IPS-20b (cell line): ENCODE measurements around the gene FOXP1.

Source experiments
- H3K27ac ChIP-seq: one replicate; pipeline ENCODE4 v1.5.1; 2013; ENCODE audit warnings: low read length
- H3K27me3 ChIP-seq: 2 replicates; pipeline ENCODE4 v1.6.1; 2013; ENCODE audit warnings: mild to moderate bottlenecking, low read length, inconsistent platforms; ENCODE audit not compliant: insufficient read depth
- H3K36me3 ChIP-seq: 2 replicates; pipeline ENCODE4 v1.6.1; 2013; ENCODE audit warnings: low read depth, mild to moderate bottlenecking, inconsistent platforms, low read length, moderate library complexity; ENCODE audit not compliant: insufficient read depth
- H3K4me1 ChIP-seq: 2 replicates; pipeline ENCODE4 v1.6.1; 2013; ENCODE audit warnings: mild to moderate bottlenecking, control low read depth, inconsistent platforms, low read length, moderate library complexity; ENCODE audit not compliant: insufficient read depth
- H3K4me3 ChIP-seq: 2 replicates; pipeline ENCODE4 v1.5.1; 2013; ENCODE audit warnings: mild to moderate bottlenecking, low read length, inconsistent platforms
- H3K9ac ChIP-seq: 2 replicates; pipeline ENCODE4 v1.6.1; 2013; ENCODE audit warnings: low read depth, mild to moderate bottlenecking, inconsistent platforms, low read length, moderate library complexity
- H3K9me3 ChIP-seq: 2 replicates; pipeline ENCODE4 v1.6.1; 2013; ENCODE audit warnings: mild to moderate bottlenecking, low read depth, low read length, inconsistent platforms; ENCODE audit not compliant: insufficient read depth

FOXP1 gene

DNA sequence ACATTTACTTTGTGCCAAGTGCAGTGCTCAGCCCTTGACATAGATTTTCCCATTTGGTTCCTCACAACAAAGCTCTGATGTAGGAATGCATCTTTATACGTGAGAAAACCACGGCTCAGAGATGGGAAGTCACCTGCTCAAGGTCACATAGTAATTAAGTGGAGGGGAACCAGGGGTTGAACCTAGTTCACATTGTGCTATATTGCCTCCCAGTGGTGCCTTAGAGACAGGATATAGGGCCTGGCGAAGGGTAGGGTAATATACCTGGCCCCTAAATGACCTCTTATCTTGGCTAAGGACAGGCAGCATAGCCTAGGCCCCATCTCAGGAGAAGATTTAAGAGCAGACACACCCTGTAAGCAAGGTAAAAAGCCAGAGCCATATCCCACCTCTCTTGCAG, 71.5 kb downstream of the FOXP1 start:
- H3K4me1 ChIP-seq: peaks cover 14% of the 10 kb centered on the region; the same call in 1 of the 2 replicates

DNA sequence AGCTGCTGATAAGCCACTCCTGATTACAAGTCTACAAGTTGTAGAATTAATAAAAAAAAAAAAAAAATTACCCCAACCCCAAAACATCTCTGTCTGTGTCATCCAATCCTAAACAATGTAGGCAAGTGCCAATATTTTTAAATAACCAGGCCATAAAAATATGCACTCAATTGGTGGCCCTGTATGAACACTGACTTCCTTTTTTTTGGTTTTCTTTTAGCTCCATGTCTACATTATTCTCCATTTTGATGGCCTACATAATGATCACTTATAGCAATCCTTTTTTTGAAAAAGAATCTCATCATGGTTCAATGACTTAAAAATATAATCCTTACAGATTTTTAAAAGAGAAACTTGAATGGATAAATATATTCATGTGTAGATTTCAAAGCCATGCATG, 72.1 kb downstream of the FOXP1 start:
- Histone ChIP-seq H3K27ac (no peak overlapping the region), H3K9me3 (no peaks in the 10 kb centered on the region), H3K9ac (no peak overlapping the region), H3K27me3 (no peaks in the 10 kb centered on the region), H3K4me1 (peaks cover 20% of the 10 kb centered on the region; the same call in 1 of the 2 replicates), H3K4me3 (no peak overlapping the region), H3K36me3 (no peaks in the 10 kb centered on the region)

More for the DNA sequence above, 71.5 kb downstream of the FOXP1 start:
- Histone ChIP-seq H3K4me3 (no peak overlapping the region), H3K9me3 (no peaks in the 10 kb centered on the region), H3K27me3 (no peaks in the 10 kb centered on the region), H3K9ac (no peak overlapping the region), H3K36me3 (no peaks in the 10 kb centered on the region), H3K27ac (no peak overlapping the region)

DNA sequence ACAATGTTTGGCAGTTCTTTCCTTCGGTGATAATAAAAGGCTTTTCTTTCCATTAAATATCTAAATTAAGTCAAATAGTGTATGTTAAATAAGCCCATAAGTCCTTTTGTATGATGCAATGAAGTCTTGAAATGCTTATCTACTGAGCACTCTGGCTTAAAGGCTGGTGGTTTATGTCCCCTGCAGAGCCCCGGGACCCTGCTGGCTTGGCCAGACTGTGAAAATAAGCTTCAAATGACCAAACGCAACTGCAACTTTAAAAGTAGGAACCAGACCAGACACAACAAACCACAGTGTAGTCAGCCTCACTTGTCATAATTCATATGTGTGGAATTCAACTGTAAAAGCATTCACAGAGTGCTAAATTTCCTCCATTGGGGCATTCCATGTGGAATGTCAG, 72.5 kb downstream of the FOXP1 start:
- H3K9me3 ChIP-seq: no peaks in the 10 kb centered on the region
- H3K27me3 ChIP-seq: no peaks in the 10 kb centered on the region
- H3K4me3 ChIP-seq: no peak overlapping the region
- H3K9ac ChIP-seq: no peak overlapping the region
- H3K4me1 ChIP-seq: peaks cover 23% of the 10 kb centered on the region; the same call in 1 of the 2 replicates
- no peak overlapping the region for H3K27ac ChIP-seq
- H3K36me3 ChIP-seq: no peaks in the 10 kb centered on the region

DNA sequence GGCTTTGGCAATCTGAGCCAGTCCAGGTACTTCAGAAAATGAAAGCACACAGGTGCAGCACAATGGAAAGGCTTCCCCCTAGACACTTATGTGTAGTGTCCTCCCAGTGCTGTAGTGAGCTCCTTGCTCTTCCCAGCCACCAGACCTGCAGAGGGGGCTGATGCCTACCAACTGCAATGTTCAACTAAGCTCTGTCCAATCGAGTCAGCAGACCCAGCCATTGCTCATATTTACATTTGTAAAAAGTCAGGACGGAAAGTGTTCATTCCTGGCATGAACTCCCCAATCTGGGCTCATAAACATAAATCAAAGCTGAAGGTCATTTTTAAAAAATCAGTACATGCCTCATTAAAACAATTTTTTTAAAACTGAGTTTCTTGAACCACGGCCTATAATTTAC, 73.0 kb downstream of the FOXP1 start:
- no peaks in the 10 kb centered on the region for H3K27me3 ChIP-seq
- no peaks in the 10 kb centered on the region for H3K36me3 ChIP-seq
- H3K9me3 ChIP-seq: no peaks in the 10 kb centered on the region
- no peak overlapping the region for H3K4me3 ChIP-seq
- H3K27ac ChIP-seq: no peak overlapping the region
- H3K9ac ChIP-seq: no peak overlapping the region
- peaks cover 25% of the 10 kb centered on the region; the same call in 1 of the 2 replicates for H3K4me1 ChIP-seq

DNA sequence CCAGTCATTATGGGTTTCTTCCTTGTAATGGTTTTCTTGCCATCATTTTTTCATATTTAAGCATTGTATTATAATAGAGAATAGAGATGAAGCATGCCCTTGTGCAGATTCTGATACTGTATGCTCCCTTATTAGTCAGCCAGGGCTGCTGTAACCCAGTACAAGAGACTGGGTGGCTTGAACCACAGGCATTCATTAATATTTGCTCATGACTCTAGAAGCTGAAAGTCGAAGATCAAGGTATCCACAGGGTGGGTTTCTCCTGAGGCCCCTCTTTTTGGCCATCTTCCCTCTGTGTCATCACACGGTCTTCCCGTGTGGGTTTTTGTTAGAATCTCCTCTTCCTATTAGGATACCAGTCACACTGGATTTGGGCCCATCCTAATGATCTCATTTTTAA, 74.5 kb downstream of the FOXP1 start:
- Histone ChIP-seq H3K27ac (no peak overlapping the region), H3K4me1 (peaks cover 25% of the 10 kb centered on the region; the same call in 1 of the 2 replicates), H3K4me3 (no peak overlapping the region), H3K9ac (no peak overlapping the region), H3K9me3 (no peaks in the 10 kb centered on the region), H3K36me3 (no peaks in the 10 kb centered on the region), H3K27me3 (no peaks in the 10 kb centered on the region)

DNA sequence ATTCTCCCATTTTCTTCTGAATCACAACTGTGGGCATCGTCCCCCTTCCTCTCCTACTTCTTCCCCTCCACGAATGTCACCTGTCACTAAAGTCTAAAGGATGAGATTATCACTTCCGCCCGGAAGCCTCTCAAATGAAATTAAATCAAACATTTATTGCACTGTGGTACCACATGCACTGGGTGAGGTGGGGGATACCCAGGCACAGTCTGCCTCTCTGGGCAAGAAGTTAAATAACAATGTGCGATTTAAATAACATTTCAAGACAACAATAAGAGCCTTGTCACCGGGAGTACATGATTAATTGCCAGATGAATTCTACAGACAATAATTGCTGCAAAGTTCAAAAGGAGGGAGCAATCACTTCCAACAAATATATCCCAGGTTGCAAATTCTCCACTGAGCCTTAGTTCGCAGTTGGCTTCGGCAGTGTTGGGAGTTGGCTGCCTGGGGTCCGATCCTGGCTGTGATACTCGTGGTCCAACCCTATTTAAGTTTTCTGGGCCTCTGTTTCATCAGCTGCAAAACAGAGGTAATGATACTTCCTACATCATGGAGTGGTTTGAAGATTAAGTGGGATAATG, 77.7 kb downstream of the FOXP1 start:
- no peaks in the 10 kb centered on the region for H3K27me3 ChIP-seq
- no peak overlapping the region for H3K9ac ChIP-seq
- H3K4me1 ChIP-seq: peaks cover 15% of the 10 kb centered on the region; the same call in 1 of the 2 replicates
- H3K27ac ChIP-seq: no peak overlapping the region
- H3K4me3 ChIP-seq: no peak overlapping the region
- H3K36me3 ChIP-seq: no peaks in the 10 kb centered on the region
- H3K9me3 ChIP-seq: no peaks in the 10 kb centered on the region

DNA sequence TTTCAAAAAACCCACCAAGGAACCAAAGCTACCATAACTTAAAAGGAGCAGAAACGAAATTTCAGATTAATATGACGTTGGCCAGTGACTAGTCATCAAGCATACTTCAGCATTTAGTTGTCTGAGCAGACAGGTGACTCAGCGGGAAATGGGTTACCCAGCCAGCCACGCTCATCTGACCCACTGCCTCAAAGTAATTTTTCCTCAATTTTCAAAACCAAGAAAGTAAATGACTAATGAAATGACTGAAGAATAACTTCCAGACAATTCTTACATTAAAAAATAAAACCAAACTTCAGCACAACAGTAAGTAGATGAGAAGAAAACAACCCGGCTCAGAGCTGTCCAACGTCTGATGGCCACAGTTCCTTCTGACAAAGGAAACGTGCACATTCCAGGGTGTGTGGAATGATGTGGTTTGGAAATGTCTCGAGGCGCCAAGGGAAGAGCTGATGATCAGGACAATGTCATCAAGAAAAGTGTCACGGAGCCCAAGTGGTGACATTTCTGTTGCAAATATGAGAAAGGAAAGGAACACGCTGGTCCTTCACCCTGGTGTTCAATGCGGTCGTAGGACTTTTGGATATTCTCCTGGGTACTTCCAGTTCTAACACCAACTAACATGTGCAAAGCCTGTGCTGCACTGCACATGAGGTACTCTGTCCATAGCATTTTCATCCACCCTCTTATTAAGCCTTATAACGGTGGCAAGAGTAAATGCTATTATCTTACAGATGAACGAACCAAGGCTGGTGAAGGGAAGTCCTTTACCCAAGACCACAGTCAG, 79.1 kb downstream of the FOXP1 start:
- H3K4me3 ChIP-seq: no peak overlapping the region
- no peaks in the 10 kb centered on the region for H3K36me3 ChIP-seq
- no peaks in the 10 kb centered on the region for H3K27me3 ChIP-seq
- no peak overlapping the region for H3K9ac ChIP-seq
- H3K9me3 ChIP-seq: no peaks in the 10 kb centered on the region
- no peak overlapping the region for H3K27ac ChIP-seq
- H3K4me1 ChIP-seq: peaks cover 11% of the 10 kb centered on the region; the same call in 1 of the 2 replicates

DNA sequence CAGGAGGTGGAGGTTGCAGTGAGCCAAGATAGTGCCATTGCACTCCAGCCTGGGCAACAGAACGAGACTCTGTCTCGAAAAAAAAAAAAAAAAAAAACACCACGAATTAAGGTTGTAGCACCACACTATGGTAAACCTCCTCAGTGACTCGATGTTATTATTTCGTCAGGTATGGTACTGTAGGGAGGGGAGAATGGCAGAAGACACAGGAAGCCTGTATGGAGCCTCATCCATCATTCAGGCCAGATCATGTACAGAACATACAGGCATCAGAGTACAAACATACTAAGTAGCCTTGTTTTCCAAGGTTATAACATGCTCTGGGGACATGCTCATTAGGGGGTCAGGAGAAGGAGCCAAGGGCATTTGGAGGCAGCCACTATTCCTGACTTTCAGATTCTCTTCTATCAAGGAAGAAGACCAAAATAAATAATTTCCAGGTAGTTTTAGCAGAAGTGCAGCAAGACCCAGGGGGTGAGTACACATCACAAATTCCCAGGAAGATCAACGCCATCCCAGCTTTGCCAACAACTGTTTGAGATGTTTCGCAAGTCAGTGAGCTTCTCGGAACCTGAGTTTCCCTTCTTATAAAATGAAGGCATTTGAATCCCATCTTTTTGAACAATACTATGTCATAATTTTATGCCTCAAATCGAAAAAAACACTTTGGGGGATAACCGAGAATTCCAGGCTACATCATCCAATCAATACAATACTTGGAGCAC, 79.8 kb downstream of the FOXP1 start:
- H3K36me3 ChIP-seq: no peaks in the 10 kb centered on the region
- H3K9me3 ChIP-seq: no peaks in the 10 kb centered on the region
- no peaks in the 10 kb centered on the region for H3K27me3 ChIP-seq
- no peak overlapping the region for H3K4me3 ChIP-seq
- H3K9ac ChIP-seq: no peak overlapping the region
- H3K27ac ChIP-seq: no peak overlapping the region
- H3K4me1 ChIP-seq: peaks cover 12% of the 10 kb centered on the region; the same call in 1 of the 2 replicates

DNA sequence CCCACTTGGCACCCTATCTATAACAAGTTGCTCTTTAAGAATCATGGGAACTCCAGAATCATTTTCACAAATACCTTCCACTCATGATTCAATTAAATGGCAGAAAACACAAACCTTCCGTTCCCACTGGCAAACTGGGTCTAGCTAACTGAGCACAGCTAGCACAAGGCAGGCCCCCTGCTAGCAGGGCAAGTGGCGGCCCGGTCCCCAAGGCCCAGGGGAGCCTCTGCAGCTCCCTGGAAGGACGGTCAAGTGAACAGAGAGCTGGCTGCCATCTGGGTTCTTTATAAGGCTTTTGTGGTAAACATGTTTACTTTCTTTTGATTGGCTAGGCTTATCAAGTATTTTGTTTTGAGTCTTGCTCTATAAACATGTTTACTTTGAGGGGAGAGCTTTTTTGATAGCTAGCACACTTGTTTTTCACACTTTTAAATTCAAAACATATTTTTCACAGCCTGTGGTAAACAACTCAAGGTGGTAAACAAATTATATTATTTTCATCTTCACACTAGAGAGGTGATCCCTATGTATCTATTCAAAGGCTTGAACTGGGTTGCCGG, 81.4 kb downstream of the FOXP1 start:
- no peak overlapping the region for H3K9ac ChIP-seq
- no peak overlapping the region for H3K27ac ChIP-seq
- H3K4me3 ChIP-seq: no peak overlapping the region
- no peaks in the 10 kb centered on the region for H3K36me3 ChIP-seq
- no peaks in the 10 kb centered on the region for H3K27me3 ChIP-seq
- H3K4me1 ChIP-seq: peaks cover 27% of the 10 kb centered on the region
- H3K9me3 ChIP-seq: no peaks in the 10 kb centered on the region

DNA sequence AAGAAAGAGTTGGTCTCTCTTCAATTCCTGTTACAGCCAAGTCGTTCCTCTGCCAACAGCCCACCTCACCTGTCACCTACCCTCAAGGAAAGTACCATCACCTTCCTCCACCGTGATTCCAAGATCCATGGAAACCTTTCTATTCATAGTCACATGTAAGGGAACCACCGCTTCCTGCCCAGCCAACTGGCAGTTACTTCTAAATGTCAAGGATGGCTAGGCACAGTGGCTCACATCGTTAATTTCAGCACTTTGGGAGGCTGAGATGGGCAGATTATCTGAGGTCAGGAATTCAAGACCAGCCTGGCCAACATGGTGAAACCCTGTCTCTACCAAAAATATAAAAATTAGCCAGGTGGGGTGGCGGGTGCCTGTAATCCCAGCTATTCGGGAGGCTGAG, 82.8 kb downstream of the FOXP1 start:
- Histone ChIP-seq H3K9ac (no peak overlapping the region), H3K4me1 (peaks cover 31% of the 10 kb centered on the region), H3K4me3 (no peak overlapping the region), H3K9me3 (no peaks in the 10 kb centered on the region), H3K36me3 (no peaks in the 10 kb centered on the region), H3K27ac (no peak overlapping the region), H3K27me3 (no peaks in the 10 kb centered on the region)

DNA sequence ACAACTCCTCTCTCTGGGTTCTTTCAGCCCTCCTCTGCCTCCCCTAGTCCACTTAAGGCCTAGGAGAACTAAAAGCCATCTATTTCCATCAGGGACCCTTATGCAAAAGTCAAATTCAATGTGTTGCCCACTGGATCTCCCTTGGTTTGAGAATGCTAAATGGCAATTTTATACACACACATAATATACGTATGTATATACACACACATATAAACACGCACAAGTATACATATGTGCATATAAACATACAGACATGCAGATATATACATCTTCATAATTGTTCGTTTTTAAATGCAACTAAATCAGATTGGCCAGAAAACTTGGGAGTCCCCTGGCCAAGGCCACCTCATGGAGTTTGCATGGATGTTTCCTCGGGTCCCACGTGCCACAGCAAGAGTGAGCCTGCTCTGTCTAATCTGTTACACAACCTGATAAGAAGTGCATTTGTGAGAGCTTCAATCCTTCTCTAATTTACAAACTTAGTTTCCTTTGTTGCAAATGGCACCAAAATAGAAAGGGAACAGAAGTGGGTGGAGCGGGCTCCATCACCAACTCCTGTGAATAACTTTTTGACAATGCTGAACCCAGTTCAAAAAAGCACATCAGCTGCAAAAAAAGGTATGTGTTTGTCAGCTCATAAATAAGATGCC, 84.2 kb downstream of the FOXP1 start:
- no peak overlapping the region for H3K4me3 ChIP-seq
- no peaks in the 10 kb centered on the region for H3K36me3 ChIP-seq
- no peak overlapping the region for H3K9ac ChIP-seq
- no peaks in the 10 kb centered on the region for H3K9me3 ChIP-seq
- H3K4me1 ChIP-seq: peaks cover 38% of the 10 kb centered on the region
- no peaks in the 10 kb centered on the region for H3K27me3 ChIP-seq
- H3K27ac ChIP-seq: no peak overlapping the region
